ENCODE results near the gene PTPRD.

PTPRD gene

DNA sequence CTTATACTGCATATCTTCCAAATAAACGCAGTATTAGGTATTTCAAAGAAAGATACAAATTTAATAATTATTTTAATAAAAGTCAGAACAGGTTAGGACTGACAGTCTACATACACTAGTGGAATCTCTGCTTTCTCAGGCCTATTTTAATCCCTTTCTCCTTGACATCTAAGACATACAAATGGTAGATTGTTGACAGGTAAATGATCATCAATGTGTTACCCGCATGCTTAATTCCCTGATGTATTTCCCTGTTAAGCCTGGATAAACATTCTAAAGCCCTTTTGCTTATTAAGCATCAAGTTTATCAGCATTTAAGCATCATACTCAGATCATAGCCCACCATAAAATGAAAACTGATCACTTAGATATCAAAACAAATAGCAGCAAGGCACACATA lies 576.7 kb downstream of the PTPRD start:
- Histone ChIP-seq H3K36me3 (ENCODE audit: control insufficient read depth in 2 of 2, insufficient read depth in 1 of 2, low read length in 2 of 2) (no peaks in the 10 kb centered on the region), H3K9me3 (ENCODE audit: control insufficient read depth, insufficient read depth, low read depth, low read length) (no peaks in the 10 kb centered on the region), H3K4me1 (ENCODE audit: control insufficient read depth, insufficient read depth, low read length) (no peaks in the 10 kb centered on the region), H3K4me3 (ENCODE audit: low read depth, low read length) (no peak overlapping the region), H3K27ac (ENCODE audit: extremely low read depth, low read depth, low read length) (no peak overlapping the region)
- ChIA-PET POLR2A (no interaction called here), CTCF (no interaction called here)
- TF ChIP-seq, protein P1, sequence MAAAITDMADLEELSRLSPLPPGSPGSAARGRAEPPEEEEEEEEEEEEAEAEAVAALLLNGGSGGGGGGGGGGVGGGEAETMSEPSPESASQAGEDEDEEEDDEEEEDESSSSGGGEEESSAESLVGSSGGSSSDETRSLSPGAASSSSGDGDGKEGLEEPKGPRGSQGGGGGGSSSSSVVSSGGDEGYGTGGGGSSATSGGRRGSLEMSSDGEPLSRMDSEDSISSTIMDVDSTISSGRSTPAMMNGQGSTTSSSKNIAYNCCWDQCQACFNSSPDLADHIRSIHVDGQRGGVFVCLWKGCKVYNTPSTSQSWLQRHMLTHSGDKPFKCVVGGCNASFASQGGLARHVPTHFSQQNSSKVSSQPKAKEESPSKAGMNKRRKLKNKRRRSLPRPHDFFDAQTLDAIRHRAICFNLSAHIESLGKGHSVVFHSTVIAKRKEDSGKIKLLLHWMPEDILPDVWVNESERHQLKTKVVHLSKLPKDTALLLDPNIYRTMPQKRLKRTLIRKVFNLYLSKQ (tag by site-specific recombination; IDR thresholded peaks at IDR 0.05; ENCODE audit: borderline replicate concordance) = no peak
- TF ChIP-seq EGR2 (tag by site-specific recombination; IDR thresholded peaks at IDR 0.05; ENCODE audit: low read depth) = no peak
- TF ChIP-seq ZNF266 (tag by site-specific recombination; IDR thresholded peaks at IDR 0.05; ENCODE audit: low read depth) = no peak
- no peak for TF ChIP-seq HOXC10 (CRISPR knock-in tag; IDR thresholded peaks at IDR 0.05)
- no peak for TF ChIP-seq ZNF157 (tag by site-specific recombination; IDR thresholded peaks at IDR 0.05)
- no peak for TF ChIP-seq ZNF354C (tag by site-specific recombination; IDR thresholded peaks at IDR 0.05; ENCODE audit: borderline replicate concordance, low read depth)
- TF ChIP-seq ZNF548 (tag by site-specific recombination; IDR thresholded peaks at IDR 0.05) = no peak
- no peak for TF ChIP-seq ZFP37 (tag by site-specific recombination; IDR thresholded peaks at IDR 0.05)
- TF ChIP-seq ZNF677 (tag by site-specific recombination; IDR thresholded peaks at IDR 0.05) = no peak
- no peak for TF ChIP-seq ZFP69B (tag by site-specific recombination; IDR thresholded peaks at IDR 0.05)
- no peak for TF ChIP-seq ZNF391 (tag by site-specific recombination; IDR thresholded peaks at IDR 0.05; ENCODE audit: borderline replicate concordance, low read depth)

DNA sequence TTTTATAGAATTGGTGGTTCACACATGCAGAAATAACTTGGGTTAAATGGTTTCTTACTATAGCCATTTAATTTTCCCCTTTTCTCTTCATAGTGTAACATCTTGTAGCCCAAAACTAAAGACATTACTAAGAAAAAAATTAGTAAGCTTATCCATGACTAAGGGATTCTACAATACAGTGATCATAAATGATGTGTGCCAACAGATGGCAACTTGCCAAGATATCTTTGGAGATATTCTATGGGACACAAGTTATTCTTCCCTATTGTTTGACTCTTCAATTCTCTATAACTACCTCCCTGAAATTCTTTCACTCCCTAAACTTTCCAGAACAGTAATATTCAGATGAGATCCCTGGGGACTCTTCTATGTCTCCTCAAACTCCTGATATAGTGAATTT lies 580.6 kb downstream of the PTPRD start:
- Histone ChIP-seq H3K9me3 (ENCODE audit: control insufficient read depth, insufficient read depth, low read depth, low read length) (no peaks in the 10 kb centered on the region), H3K36me3 (ENCODE audit: control insufficient read depth in 2 of 2, insufficient read depth in 1 of 2, low read length in 2 of 2) (no peaks in the 10 kb centered on the region), H3K4me3 (ENCODE audit: low read depth, low read length) (no peak overlapping the region), H3K27ac (ENCODE audit: extremely low read depth, low read depth, low read length) (no peak overlapping the region), H3K4me1 (ENCODE audit: control insufficient read depth, insufficient read depth, low read length) (no peaks in the 10 kb centered on the region)
- ChIA-PET POLR2A (no interaction called here), CTCF (no interaction called here)
- no peak for TF ChIP-seq ZNF426 (tag by site-specific recombination; IDR thresholded peaks at IDR 0.05)
- TF ChIP-seq, protein P2, sequence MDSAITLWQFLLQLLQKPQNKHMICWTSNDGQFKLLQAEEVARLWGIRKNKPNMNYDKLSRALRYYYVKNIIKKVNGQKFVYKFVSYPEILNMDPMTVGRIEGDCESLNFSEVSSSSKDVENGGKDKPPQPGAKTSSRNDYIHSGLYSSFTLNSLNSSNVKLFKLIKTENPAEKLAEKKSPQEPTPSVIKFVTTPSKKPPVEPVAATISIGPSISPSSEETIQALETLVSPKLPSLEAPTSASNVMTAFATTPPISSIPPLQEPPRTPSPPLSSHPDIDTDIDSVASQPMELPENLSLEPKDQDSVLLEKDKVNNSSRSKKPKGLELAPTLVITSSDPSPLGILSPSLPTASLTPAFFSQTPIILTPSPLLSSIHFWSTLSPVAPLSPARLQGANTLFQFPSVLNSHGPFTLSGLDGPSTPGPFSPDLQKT (IDR thresholded peaks at IDR 0.05; ENCODE audit: borderline replicate concordance, low read depth, low read length) = no peak
- TF ChIP-seq YY2 (tag by site-specific recombination; IDR thresholded peaks at IDR 0.05) = no peak
- no peak for TF ChIP-seq ZNF169 (tag by site-specific recombination; IDR thresholded peaks at IDR 0.05)
- TF ChIP-seq ZNF366 (tag by site-specific recombination; conservative IDR thresholded peaks at IDR 0.05) = no peak
- TF ChIP-seq GLIS2 (tag by site-specific recombination; IDR thresholded peaks at IDR 0.05) = no peak

DNA sequence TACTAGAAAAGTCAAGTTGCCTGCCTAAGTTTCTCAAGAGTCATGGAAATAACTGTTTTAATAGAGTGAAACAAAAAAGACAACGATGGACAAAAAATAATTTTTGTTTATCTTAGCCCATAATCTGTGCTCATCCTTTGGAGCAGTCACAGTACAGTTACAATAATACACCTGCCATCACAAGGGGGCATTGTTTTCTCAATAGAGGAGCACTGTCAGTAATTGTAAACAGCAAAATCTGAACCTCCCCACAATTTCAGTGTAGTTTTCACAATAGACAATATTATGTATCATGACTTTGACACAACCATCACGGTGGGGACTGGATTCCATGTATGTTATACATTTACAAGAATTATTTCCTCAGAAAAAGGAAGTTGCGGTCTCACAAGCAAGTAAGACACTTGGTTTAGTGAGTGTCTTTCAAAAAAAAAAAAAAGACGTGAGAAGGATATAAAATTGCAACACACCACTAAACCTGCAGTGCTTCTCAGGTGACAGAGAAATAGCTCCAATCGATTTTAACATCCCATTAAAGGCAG lies 586.3 kb downstream of the PTPRD start:
- Histone ChIP-seq H3K27ac (ENCODE audit: extremely low read depth, low read depth, low read length) (no peak overlapping the region), H3K36me3 (ENCODE audit: control insufficient read depth in 2 of 2, insufficient read depth in 1 of 2, low read length in 2 of 2) (no peaks in the 10 kb centered on the region), H3K9me3 (ENCODE audit: control insufficient read depth, insufficient read depth, low read depth, low read length) (no peaks in the 10 kb centered on the region), H3K4me1 (ENCODE audit: control insufficient read depth, insufficient read depth, low read length) (no peaks in the 10 kb centered on the region), H3K4me3 (ENCODE audit: low read depth, low read length) (no peak overlapping the region)
- ChIA-PET CTCF (no interaction called here), POLR2A (no interaction called here)
- no peak for TF ChIP-seq OSR2 (tag by site-specific recombination; IDR thresholded peaks at IDR 0.05)

DNA sequence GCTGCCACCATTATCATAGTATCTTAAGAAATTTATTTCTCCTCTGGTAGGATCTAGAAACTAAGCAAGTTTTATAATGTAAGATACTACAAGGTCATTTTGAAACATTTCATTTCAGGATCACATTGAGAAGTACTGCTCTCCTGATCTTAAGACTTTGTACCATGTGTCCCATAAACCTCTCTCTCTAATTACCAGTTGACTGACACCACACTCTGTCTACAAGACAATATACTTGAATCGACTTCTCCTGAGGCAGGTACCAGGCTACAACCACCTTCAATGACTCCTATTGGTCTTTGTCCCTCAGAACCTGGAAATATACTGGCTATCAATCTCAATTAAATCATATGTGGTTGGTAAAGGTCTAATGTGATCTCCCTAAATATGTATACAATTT lies 597.0 kb downstream of the PTPRD start:
- no peaks in the 10 kb centered on the region for H3K9me3 ChIP-seq (ENCODE audit: control insufficient read depth, insufficient read depth, low read depth, low read length)
- H3K4me1 ChIP-seq (ENCODE audit: control insufficient read depth, insufficient read depth, low read length) = no peaks in the 10 kb centered on the region
- no peak overlapping the region for H3K4me3 ChIP-seq (ENCODE audit: low read depth, low read length)
- POLR2A ChIA-PET = no interaction called here
- TF ChIP-seq GLIS2 (tag by site-specific recombination; IDR thresholded peaks at IDR 0.05) (no peak), SALL2 (tag by site-specific recombination; IDR thresholded peaks at IDR 0.05; ENCODE audit: borderline replicate concordance) (no peak), ZNF843 (tag by site-specific recombination; IDR thresholded peaks at IDR 0.05) (no peak), ZSCAN23 (tag by site-specific recombination; IDR thresholded peaks at IDR 0.05) (no peak), ZNF768 (tag by site-specific recombination; IDR thresholded peaks at IDR 0.05) (no peak)
- H3K36me3 ChIP-seq (ENCODE audit: control insufficient read depth in 2 of 2, insufficient read depth in 1 of 2, low read length in 2 of 2) = no peaks in the 10 kb centered on the region
- CTCF ChIA-PET = no interaction called here
- no peak overlapping the region for H3K27ac ChIP-seq (ENCODE audit: extremely low read depth, low read depth, low read length)
